ENCODE results near the gene PLVAP. TPM values are rescaled to one million over a fixed set of nuclear protein-coding genes. Genes with fewer than 3 reads are reported as not detected.
A peak's percentile ranks its signal among the peaks of the same experiment; 100 is the strongest.

The PLVAP gene
- total and polyA plus RNA-seq, 9 of the 15 experiments (the other 6 are each of a cell fraction or from before 2014, with no cell fraction given), result 0.09 to 0.84 (median 0.51) TPM; not detected in 4

DNA sequence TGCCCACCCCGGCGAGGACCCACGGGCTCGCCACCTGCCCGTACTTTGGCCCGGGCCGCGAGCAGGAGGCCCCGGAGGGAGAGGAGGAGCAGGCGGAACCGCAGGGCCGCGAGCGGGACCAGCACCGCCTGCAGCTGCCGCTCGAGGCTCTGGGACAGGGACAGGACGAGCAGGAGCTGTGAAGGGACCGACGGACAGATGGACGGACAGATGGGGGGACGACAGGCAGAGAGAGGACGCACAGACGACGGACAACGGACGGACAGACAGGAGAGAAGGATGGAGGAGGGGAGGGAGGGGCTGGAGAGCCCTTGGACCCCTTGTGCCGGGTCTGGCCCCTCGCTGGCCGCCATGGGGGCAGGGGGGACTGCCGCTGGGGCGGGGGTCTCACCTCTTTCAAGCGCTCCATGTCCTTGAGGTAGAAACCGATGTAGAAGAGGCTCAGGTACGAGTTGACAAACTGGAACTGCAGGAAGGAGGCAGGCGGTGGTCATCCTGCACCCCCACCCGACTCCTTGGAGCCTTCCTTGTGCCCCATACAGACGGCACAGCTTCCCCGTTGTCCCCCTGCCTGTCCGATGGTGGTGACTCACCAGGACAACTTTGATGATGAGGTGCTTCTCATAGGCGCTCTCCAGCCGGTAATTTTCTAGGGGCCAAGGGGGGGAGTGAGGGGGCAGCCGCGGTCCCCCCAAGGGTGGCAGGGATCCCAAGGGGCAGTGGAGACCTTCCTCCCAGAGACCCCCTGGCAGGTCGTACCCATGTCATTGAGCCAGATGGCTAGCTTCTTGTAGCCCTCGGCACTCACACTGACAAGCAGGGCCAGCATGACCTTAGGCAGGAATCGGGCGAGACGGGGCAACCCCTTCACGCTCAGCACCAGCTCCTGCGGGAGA, 47.5 kb downstream of the PLVAP start:
- peaks cover 9% of the 10 kb centered on the region; the same call in 1 of the 3 replicates for H3K36me3 ChIP-seq (ENCODE audit: control insufficient read depth, insufficient read depth, low read length)
- in situ Hi-C loops (cut with MboI), result no loop called here
- no peak overlapping the region for H3K27ac ChIP-seq (ENCODE audit: extremely low read depth, low read depth, low read length)
- H3K4me1 ChIP-seq (replicated peaks in 1 of 2; ENCODE audit: control insufficient read depth in 2 of 2, insufficient read depth in 2 of 2, low read length in 2 of 2), result peaks cover 16 to 65% of the 10 kb centered on the region in 2 experiments; a peak in 4 of 5 replicates
- peaks cover 4% of the 10 kb centered on the region for H3K9me1 ChIP-seq (ENCODE audit: control insufficient read depth, insufficient read depth, low read length)
- H3K79me2 ChIP-seq (ENCODE audit: control insufficient read depth, insufficient read depth, low read length), result peaks cover 5% of the 10 kb centered on the region; the same call in 1 of the 3 replicates
- FAIRE-seq, result no peak
- no TSS peak for BruUV-seq (replicated peaks)
- H3K9ac ChIP-seq (ENCODE audit: insufficient read depth in 1 of 2, low read depth in 2 of 2, low read length in 2 of 2), result no peak overlapping the region; a peak in 1 of 4 replicates
- ATAC-seq, result no peak
- DNase-seq (ENCODE audit: extremely low read depth in 1 of 4, low spot score in 3 of 4), result no peak
- ChIA-PET POLR2A (interaction anchor here (7.9 kb wide), 1 partner anchor 20 kb away, joined by 78 read pairs; the partner anchor contains the start of gene DDA1), CTCF (ENCODE audit: low intra/inter-chr PET ratio) (no interaction called here)
- H4K20me1 ChIP-seq (replicated peaks; ENCODE audit: control insufficient read depth, insufficient read depth, low read length), result no peaks in the 10 kb centered on the region; the same call in 1 of the 2 replicates
- H3K9me3 ChIP-seq (replicated peaks; ENCODE audit: control insufficient read depth, insufficient read depth, low read depth, low read length), result no peaks in the 10 kb centered on the region; the same call in 1 of the 2 replicates
- H3K4me3 ChIP-seq, result no peak overlapping the region
- H3K4me2 ChIP-seq (ENCODE audit: insufficient read depth, low read length), result no peak overlapping the region
- 81% methylated on average over 29 of the region's 51 CpGs for WGBS (ENCODE audit: insufficient coverage, low coverage, missing lambda C conversion rate)
- no peak overlapping the region for H2AFZ ChIP-seq (ENCODE audit: low read depth, low read length)
- H3K27me3 ChIP-seq (ENCODE audit: control insufficient read depth in 2 of 2, insufficient read depth in 2 of 2, low read length in 2 of 2), result no peaks in the 10 kb centered on the region
- intact Hi-C loops (cut with micrococcal nuclease), result no loop called here
- no peak for TF ChIP-seq ZNF174 (CRISPR knock-in tag; IDR thresholded peaks at IDR 0.05)
- no peak for TF ChIP-seq NCOA6 (IDR thresholded peaks at IDR 0.05)
- TF ChIP-seq, protein P1, sequence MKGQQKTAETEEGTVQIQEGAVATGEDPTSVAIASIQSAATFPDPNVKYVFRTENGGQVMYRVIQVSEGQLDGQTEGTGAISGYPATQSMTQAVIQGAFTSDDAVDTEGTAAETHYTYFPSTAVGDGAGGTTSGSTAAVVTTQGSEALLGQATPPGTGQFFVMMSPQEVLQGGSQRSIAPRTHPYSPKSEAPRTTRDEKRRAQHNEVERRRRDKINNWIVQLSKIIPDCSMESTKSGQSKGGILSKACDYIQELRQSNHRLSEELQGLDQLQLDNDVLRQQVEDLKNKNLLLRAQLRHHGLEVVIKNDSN (CRISPR knock-in tag; IDR thresholded peaks at IDR 0.05), result no peak
- TF ChIP-seq ZNF586 (CRISPR knock-in tag; conservative IDR thresholded peaks at IDR 0.05), result no peak
- TF ChIP-seq, protein P2, sequence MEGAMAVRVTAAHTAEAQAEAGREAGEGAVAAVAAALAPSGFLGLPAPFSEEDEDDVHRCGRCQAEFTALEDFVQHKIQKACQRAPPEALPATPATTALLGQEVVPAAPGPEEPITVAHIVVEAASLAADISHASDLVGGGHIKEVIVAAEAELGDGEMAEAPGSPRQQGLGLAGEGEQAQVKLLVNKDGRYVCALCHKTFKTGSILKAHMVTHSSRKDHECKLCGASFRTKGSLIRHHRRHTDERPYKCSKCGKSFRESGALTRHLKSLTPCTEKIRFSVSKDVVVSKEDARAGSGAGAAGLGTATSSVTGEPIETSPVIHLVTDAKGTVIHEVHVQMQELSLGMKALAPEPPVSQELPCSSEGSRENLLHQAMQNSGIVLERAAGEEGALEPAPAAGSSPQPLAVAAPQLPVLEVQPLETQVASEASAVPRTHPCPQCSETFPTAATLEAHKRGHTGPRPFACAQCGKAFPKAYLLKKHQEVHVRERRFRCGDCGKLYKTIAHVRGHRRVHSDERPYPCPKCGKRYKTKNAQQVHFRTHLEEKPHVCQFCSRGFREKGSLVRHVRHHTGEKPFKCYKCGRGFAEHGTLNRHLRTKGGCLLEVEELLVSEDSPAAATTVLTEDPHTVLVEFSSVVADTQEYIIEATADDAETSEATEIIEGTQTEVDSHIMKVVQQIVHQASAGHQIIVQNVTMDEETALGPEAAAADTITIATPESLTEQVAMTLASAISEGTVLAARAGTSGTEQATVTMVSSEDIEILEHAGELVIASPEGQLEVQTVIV (CRISPR knock-in tag; IDR thresholded peaks at IDR 0.05; ENCODE audit: borderline replicate concordance), result no peak
- no peak for TF ChIP-seq DIDO1 (tag; IDR thresholded peaks at IDR 0.05; ENCODE audit: low read depth)
- TF ChIP-seq GATAD2B (IDR thresholded peaks at IDR 0.05; ENCODE audit: borderline replicate concordance), result no peak
- TF ChIP-seq, protein P3, sequence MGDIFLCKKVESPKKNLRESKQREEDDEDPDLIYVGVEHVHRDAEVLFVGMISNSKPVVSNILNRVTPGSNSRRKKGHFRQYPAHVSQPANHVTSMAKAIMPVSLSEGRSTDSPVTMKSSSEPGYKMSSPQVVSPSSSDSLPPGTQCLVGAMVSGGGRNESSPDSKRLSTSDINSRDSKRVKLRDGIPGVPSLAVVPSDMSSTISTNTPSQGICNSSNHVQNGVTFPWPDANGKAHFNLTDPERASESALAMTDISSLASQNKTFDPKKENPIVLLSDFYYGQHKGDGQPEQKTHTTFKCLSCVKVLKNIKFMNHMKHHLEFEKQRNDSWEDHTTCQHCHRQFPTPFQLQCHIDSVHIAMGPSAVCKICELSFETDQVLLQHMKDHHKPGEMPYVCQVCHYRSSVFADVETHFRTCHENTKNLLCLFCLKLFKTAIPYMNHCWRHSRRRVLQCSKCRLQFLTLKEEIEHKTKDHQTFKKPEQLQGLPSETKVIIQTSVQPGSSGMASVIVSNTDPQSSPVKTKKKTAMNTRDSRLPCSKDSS (IDR thresholded peaks at IDR 0.05; ENCODE audit: low read depth, partially characterized antibody), result no peak
- no peak for TF ChIP-seq ARID1B (IDR thresholded peaks at IDR 0.05)
- TF ChIP-seq ZNF146 (CRISPR knock-in tag; IDR thresholded peaks at IDR 0.05; ENCODE audit: unreplicated experiment), result no peak
- TF ChIP-seq, protein P4, sequence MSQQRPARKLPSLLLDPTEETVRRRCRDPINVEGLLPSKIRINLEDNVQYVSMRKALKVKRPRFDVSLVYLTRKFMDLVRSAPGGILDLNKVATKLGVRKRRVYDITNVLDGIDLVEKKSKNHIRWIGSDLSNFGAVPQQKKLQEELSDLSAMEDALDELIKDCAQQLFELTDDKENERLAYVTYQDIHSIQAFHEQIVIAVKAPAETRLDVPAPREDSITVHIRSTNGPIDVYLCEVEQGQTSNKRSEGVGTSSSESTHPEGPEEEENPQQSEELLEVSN (IDR thresholded peaks at IDR 0.05; ENCODE audit: borderline replicate concordance in 1 of 2, extremely low read depth in 1 of 2, insufficient read depth in 1 of 2, insufficient read length in 1 of 2, low read depth in 1 of 2, low read length in 1 of 2, poor library complexity in 1 of 2, severe bottlenecking in 1 of 2), result peak in 1 of 2 experiments; percentile 38
- no peak for TF ChIP-seq DMBX1 (CRISPR knock-in tag; IDR thresholded peaks at IDR 0.05; ENCODE audit: borderline replicate concordance)

All from K562 (cell line).